Activated gamma-delta T cell (primary cell): ENCODE measurements around the gene GOLGA6C.
"Not testable (repeated sequence)": the region's sequence is repeated elsewhere in the genome, so short reads cannot be mapped to it uniquely, and the experiment has no call there.

Experiments used
- DNase-seq: peaks from one replicate; lab custom pipeline; 2025; lab: John Stamatoyannopoulos, UW

The GOLGA6C gene

GRCh38 chr15:75227112-75227511 is 31.0 kb upstream of the GOLGA6C start:
- DNase-seq: not testable (repeated sequence)

DNA sequence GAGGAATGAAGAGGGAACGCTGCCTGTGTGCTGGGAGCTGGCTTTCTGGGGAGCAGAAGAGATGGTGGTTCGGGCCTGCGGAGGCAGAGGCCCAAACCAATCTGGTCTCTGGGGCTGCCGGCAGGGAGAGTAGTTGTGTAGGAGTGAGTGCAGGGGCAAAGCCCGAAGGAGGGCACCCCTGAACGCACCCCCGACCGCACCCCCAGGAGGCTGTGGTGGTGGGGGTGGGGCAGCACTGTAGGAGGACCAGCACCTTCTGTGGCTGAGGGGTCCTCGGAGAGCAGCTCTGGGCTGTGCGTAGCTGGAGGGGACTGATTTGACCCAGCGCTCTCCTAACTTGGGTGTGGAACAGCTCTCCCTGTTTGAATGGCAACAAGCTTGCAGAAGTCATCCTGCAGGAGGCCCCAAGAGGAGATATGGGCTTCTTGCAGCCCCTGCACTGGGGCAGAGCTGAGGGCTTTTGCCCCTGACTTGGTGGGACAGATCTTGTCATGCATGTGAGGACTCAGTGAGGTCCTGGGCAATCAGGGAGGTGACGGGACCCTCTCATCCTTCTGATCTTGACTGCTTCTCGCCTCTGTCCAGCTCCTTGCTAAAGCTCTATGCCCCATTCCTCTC is 30.4 kb upstream of the GOLGA6C start:
- no peak for DNase-seq

DNA sequence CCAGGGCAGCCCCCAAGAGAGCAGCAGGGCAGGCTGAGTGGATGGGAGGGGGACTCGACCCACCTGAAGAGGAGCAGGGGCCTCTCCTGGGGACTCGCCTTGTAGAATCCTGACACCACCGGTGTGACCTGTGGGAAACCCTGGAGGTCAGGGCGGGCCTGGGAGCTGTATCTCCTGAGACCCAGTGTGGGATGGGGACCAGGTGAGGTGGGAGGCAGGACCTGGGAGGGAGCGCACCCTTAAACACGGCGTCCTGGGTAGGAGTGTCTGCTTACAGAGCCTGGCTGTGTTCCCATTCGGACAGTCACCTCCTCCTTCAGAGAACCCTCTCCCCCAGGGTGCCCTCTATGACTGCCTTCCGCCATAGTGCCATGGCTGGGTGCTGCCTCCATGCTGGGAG is 29.3 kb upstream of the GOLGA6C start:
- no peak for DNase-seq

GRCh38 chr15:75229191-75230015 is 28.7 kb upstream of the GOLGA6C start:
- no peak for DNase-seq

- no peak for DNase-seq
Observed at GRCh38 chr15:75230016-75230343, 28.2 kb upstream of the GOLGA6C start.

DNA sequence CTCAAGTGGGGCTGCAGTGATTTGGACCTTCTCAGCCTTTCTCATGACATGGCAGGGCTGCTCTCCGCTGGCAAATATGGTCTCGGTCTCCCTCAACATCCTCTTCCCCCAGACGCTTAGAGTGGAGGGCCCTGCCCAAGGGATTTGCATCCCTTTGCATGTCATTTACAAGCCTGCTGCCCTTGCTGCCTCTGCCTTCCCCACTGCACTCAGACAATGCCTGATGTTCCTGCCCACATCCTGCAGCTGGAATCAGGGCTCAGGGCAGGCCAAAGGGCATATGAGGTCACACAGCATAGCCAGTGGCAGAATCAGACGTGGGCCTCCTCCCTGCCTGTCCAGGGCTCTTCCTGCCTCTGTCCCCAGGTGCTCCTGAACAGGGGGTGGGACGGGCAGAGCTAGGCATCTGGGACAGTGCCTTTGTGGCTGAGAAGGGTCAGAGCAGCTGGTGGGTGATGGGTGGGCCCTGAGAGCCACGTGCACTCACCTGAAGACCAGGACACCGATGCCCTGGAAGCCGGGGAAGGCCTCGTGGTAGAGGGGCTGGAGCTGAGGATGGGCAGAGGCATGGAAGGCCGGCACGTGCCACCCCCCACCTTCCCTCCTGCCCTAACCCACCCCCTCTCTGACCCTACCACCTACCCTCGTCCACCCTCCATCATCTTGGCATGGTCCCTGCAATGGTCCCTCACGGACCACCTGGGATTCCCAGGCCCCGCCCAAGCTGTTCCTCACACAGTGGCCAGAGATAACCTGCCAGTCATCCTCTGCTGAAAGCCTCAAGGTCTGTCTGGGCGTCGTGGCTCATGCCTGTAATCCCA is 27.4 kb upstream of the GOLGA6C start:
- DNase-seq: no peak

GRCh38 chr15:75231836-75232235 is 26.3 kb upstream of the GOLGA6C start:
- DNase-seq: no peak

DNA sequence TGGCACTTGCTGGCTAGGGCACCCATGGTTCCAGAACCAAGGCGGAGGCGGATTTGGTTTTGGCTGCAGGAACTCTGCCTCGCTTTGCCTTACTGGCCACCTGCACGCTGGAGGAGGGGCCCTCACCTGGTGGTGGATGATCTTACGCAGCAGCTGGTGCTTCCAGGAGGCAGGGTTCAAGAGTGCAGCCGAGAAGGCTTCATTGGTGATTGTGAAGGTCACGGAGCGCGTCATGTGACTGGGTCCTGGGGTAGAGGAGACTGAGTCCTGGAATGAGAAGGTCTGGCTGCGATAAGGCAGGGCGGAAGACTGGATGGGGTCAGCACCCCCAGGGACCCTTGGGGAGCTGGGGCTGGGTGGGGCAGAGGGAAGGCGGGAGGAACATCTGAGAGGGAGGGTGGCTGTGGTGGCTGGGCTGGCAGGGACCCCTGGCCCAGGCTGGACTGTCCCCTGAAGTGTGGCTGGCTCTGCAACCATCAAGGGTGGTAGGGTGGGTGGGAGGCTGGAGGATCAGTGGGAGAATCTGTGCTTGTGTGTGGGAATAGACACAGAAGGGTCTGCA is 25.8 kb upstream of the GOLGA6C start:
- DNase-seq: no peak

GRCh38 chr15:75232826-75233503 is 25.2 kb upstream of the GOLGA6C start:
- no peak for DNase-seq

GRCh38 chr15:75233504-75234190 is 24.5 kb upstream of the GOLGA6C start:
- no peak for DNase-seq

DNA sequence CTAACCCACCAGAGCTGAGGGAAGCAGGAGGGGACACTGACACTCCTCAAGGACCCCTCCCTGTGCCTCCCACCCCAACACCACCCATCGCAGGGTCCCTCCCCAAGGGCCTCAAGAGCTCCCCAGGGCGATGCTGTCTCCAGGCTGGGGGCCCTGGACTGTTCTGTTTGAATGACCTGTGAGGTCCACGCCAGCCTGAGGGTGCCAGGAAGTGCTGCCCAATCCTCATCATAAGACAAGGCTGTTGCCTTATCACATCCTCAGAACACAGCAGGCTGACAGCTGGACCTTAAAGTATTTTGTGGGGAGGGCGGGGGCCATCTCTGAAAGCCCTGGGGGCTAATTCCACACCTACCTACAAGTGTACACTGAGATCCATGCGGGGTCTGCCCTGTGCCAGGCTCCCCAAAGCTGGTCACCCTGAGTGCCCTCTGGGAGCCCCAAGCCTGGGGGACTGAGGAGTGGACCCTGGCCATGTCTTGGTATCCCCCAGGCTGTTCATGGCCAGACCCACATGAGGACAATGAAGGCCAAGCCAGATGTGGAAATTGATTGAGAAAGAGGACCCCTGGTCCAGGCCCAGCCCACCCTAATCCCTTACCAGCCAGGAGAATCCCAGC is 23.8 kb upstream of the GOLGA6C start:
- no peak for DNase-seq

DNA sequence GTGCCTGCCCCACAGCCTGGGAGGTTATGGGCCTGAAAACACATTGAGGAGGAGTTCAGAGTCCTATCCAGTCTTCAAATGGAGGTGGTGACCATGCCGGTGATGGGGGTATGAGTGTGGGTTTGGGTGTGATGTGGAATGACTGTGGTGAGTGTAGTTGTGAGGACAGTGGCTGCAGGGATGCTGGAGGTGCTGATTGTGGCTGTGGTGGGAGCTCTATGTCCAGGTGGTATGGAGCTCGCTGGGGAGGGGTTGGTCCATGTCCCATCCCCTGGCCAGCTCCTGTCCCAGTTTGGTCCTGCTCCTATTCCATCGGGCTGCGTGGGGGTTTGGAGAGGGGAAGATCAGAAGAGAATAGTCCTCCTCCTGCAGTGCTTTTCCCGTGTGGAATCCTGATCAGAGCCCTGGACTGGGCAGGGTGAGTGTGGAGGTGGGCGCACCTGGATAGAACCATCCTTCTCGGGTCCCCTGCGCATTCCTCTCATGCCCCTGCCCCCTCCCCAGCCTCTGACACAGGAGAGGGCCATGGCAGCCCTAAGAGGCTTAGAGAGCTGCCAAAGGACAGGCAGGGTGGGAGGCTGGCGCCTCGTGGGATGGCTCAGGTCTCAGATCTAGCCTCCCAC is 23.0 kb upstream of the GOLGA6C start:
- DNase-seq: no peak

GRCh38 chr15:75235760-75236729 is 22.1 kb upstream of the GOLGA6C start:
- no peak for DNase-seq

DNA sequence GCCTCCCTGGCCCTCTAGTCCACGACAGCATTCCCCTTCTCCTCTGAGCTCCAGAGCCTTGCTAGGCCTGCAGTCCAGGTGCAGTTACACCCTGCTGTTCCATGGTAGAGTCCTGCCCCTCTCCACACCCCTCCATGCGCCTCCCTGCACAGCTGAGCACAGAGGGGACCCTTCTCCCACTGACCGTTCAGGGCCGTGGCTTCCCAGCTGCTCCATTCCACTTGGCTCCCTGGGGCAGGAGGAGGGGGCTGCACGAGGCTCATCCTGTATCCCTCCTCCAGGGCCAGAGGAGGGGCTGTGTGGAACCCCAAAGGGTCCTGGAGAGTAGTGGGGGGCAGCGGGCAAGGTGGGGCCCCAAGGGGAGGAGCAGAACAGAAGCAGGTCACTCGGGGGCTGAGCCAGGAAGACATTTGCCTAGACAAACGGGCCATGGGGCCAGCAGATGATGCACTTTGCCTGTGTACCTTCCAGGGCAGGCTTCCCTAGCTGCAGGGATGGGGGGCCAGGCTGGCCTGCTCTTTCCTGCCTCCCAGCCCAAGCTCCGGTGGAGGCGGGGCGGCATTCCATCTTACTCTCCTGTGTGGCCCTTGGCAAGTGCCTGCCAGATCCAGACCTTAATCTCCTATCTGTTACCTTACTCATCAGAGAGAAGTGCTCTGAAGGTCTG is 20.7 kb upstream of the GOLGA6C start:
- no peak for DNase-seq

DNA sequence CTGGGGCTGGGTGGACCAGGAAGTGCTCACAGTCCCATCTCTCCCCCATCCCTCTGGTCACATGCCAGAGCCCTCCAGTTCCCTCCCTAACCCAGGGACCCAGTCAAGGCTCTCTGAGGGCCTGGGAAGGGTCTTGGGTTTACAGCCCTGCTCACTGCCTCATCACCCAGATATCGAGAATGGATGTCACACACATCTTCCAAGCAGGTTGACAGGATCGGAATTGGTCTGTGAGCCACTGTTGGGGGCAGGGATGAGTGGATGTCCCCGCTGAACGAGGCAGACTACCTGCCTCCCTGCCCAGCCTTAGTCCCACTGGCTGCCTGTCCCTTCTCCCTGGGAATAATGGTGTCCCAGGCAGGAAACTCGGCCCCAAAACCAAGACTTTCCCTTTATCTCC is 20.0 kb upstream of the GOLGA6C start:
- no peak for DNase-seq

DNA sequence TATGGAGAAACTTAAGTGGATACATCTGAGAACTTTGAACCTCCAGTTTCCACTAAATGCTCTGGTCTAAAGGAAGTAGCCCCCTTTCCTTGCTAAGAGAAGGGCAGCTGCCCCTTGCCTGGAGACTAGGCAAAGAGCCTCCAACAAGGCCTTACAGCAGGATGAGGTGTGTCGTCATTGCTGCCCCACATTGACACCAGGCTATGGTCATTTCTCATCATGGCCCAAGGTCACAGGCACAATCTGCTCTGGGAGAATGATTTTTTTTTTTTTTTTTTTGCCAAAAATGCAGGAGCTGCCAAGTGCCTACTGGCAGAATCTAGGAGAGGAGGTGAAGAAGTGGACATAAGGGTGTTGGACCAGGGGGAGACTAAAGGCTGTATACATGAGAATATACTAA is 12.4 kb upstream of the GOLGA6C start:
- not testable (repeated sequence) for DNase-seq

- DNase-seq: not testable (repeated sequence)
Observed at GRCh38 chr15:75248991-75249390, 9.1 kb upstream of the GOLGA6C start.

DNA sequence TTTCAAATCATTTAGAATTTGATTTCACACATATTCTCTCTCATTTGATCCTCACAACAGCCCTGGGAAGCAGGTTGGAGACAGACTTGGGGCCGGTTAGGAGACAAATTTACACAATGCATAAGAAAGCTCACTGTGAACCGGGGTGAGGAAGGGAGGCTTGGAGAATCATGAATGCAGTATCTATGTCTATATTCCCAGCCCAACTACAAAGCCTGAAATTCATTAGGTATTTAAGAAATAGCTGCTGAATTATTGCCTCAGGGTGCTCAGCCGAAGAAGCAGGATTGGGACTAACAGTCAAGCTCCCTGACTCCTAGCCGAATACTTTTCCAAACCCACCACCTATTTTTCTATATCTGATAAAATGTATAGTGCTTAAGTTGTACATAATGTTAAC is 8.4 kb upstream of the GOLGA6C start:
- no peak for DNase-seq

DNA sequence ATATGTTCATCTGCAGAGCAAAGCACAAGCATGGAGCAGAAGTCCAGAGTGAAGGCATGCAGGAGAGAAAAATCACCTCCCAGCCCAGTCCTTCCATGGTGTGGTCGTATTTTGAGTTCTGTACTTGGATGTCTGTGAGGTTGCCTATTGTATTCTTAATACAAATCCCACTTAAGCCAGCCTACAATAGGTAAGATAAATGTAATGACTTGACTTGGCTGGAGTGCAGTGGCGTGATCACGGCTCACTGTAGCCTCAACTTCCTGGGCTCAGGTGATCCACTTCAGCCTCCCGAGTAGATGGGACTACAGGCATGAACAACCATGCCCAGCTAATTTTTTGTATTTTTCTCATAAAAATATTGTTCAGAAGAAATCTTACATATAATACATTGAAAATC is 6.8 kb upstream of the GOLGA6C start:
- not testable (repeated sequence) for DNase-seq
